K562 (cell line): ENCODE data around the gene ASB15. TPM values are rescaled to one million over a fixed set of nuclear protein-coding genes. Genes with fewer than 3 reads are reported as not detected.

Source experiments
- ATAC-seq: fragments of 200-7000 bp; cut with Tn5 transposase; 3 replicates; pipeline ENCODE4 v1.9.1; 2020; ENCODE audit warnings: moderate library complexity
- BruUV-seq: library from RNA; stranded (reverse); fragments of 400-500 nt; replicated peaks from 2 replicates; lab custom pipeline; 2021; lab: Mats Ljungman, UMichigan
- CTCF ChIA-PET: fragments of 300-600 bp; formaldehyde crosslinking; extraction: SDS; loops from one replicate; lab custom pipeline; 2021; ENCODE audit warnings: low intra/inter-chr PET ratio; lab: Yijun Ruan, JAX
- POLR2A ChIA-PET: fragments of 300-600, 350-650 bp; sonication (Branson Sonifier 250); formaldehyde crosslinking; extraction: SDS; loops from one replicate; lab custom pipeline; 2021; ENCODE audit warnings: antibody characterized with exemption, inconsistent platforms; lab: Yijun Ruan, JAX
- DNase-seq, 4 experiments: peaks; one replicate each; pipeline versions ENCODE4 v3.0.0 to v3.0.0-alpha.2; 2011 to 2018; ENCODE audit warnings: low spot score in 3 of 4, mixed read lengths in 3 of 4; ENCODE audit errors: extremely low read depth in 1 of 4
- FAIRE-seq: peaks from 2 replicates; lab custom pipeline; 2011; peaks lifted over from hg19 to GRCh38; lab: Jason Lieb, UNC
- H2AFZ ChIP-seq: 2 replicates; pipeline ENCODE4 v1.6.0; 2011; ENCODE audit warnings: low read depth, low read length, control low read depth, inconsistent platforms
- H3K27ac ChIP-seq: fragments of 200-600 bp; 3 replicates; pipeline ENCODE4 v1.8.0; 2011; ENCODE audit warnings: low read depth, mild to moderate bottlenecking, control low read depth, inconsistent platforms, low read length, moderate library complexity, mixed read lengths; ENCODE audit errors: extremely low read depth
- H3K27me3 ChIP-seq, 2 experiments: fragments of 300-600 bp in 1 of 2; 2 replicates in 1 of 2; 3 replicates in 1 of 2; pipeline versions ENCODE4 v1.6.0 to v1.8.0; 2011; ENCODE audit warnings: inconsistent platforms in 2 of 2, low read length in 2 of 2, mild to moderate bottlenecking in 1 of 2, mixed read lengths in 1 of 2, moderate library complexity in 1 of 2; ENCODE audit not compliant: control insufficient read depth in 2 of 2, insufficient read depth in 2 of 2
- H3K36me3 ChIP-seq: fragments of 300-600 bp; 3 replicates; pipeline ENCODE4 v1.8.0; 2011; ENCODE audit warnings: mild to moderate bottlenecking, low read length, inconsistent platforms; ENCODE audit not compliant: control insufficient read depth, insufficient read depth
- H3K4me1 ChIP-seq, 2 experiments: fragments of 200-600 bp in 1 of 2; replicated peaks in 1 of 2; 2 replicates in 1 of 2; 3 replicates in 1 of 2; pipeline versions ENCODE4 v1.5.1 to v1.8.0; 2011; ENCODE audit warnings: inconsistent platforms in 2 of 2, low read length in 2 of 2, mild to moderate bottlenecking in 1 of 2, mixed read lengths in 1 of 2, moderate library complexity in 1 of 2; ENCODE audit not compliant: control insufficient read depth in 2 of 2, insufficient read depth in 2 of 2
- H3K4me2 ChIP-seq: 2 replicates; pipeline ENCODE4 v1.6.1; 2011; ENCODE audit warnings: low read length, control low read depth, inconsistent platforms, mixed read lengths; ENCODE audit not compliant: insufficient read depth
- H3K4me3 ChIP-seq: fragments of 200-600 bp; sonication (generic), shearing (Covaris generic); 2 replicates; pipeline ENCODE4 v1.5.1; 2016; ENCODE audit warnings: control low read depth, inconsistent platforms
- H3K79me2 ChIP-seq: fragments of 200-600 bp; 3 replicates; pipeline ENCODE4 v1.8.0; 2011; ENCODE audit warnings: low read length, inconsistent platforms; ENCODE audit not compliant: control insufficient read depth, insufficient read depth
- H3K9ac ChIP-seq, 2 experiments: 2 replicates each; pipeline versions ENCODE4 v1.6.0 to v1.6.1; 2011; ENCODE audit warnings: low read depth in 2 of 2, low read length in 2 of 2, control low read depth in 1 of 2, inconsistent platforms in 1 of 2, mild to moderate bottlenecking in 1 of 2, mixed read lengths in 1 of 2; ENCODE audit not compliant: insufficient read depth in 1 of 2
- H3K9me1 ChIP-seq: one replicate; pipeline ENCODE4 v1.6.0; 2011; ENCODE audit warnings: inconsistent platforms, mild to moderate bottlenecking, low read length, moderate library complexity; ENCODE audit not compliant: control insufficient read depth, insufficient read depth
- H3K9me3 ChIP-seq: replicated peaks from 2 replicates; pipeline ENCODE4 v1.5.1; 2011; ENCODE audit warnings: low read depth, low read length, inconsistent platforms; ENCODE audit not compliant: control insufficient read depth, insufficient read depth
- H4K20me1 ChIP-seq: replicated peaks from 2 replicates; pipeline ENCODE4 v1.6.1; 2011; ENCODE audit warnings: low read length, inconsistent platforms, mixed read lengths; ENCODE audit not compliant: control insufficient read depth, insufficient read depth
- AFF4 ChIP-seq: sonication (generic); formaldehyde crosslinking; IDR thresholded peaks from 2 replicates; pipeline ENCODE4 v1.8.0; 2023; ENCODE audit warnings: mild to moderate bottlenecking, missing genetic modification reagents
- ATF1 ChIP-seq, 2 experiments: fragments of 450-650 bp in 1 of 2; IDR thresholded peaks; 2 replicates each; pipeline ENCODE4 v1.6.1; 2016; ENCODE audit warnings: missing compliant biosample characterization in 1 of 2, missing genetic modification characterization in 1 of 2
- BCL6 ChIP-seq: fragments of 250-450 bp; sonication (Bioruptor Pico); IDR thresholded peaks from 2 replicates; pipeline ENCODE4 v1.4.0; 2020
- CBX3 ChIP-seq, 2 experiments: IDR thresholded peaks; 1 replicate in 1 of 2; 2 replicates in 1 of 2; pipeline ENCODE4 v1.6.1; 2012; ENCODE audit warnings: inconsistent platforms in 2 of 2, low read length in 2 of 2, borderline replicate concordance in 1 of 2, control low read depth in 1 of 2
- CC2D1A ChIP-seq: fragments of 450-650 bp; IDR thresholded peaks from 2 replicates; pipeline ENCODE4 v1.6.1; 2017; ENCODE audit warnings: mild to moderate bottlenecking
- CEBPZ ChIP-seq: fragments of 150-350 bp; IDR thresholded peaks from 2 replicates; pipeline ENCODE4 v1.6.1; 2014; ENCODE audit warnings: low read depth, mild to moderate bottlenecking, low read length, borderline replicate concordance
- CREB1 ChIP-seq, 2 experiments: sonication (generic) in 1 of 2; formaldehyde crosslinking in 1 of 2; IDR thresholded peaks; 2 replicates each; pipeline versions ENCODE4 v1.6.1 to v1.8.0; 2012 to 2022; ENCODE audit warnings: inconsistent platforms in 1 of 2, mild to moderate bottlenecking in 1 of 2, missing genetic modification reagents in 1 of 2, moderate library complexity in 1 of 2
- CREM ChIP-seq: IDR thresholded peaks from 2 replicates; pipeline ENCODE4 v1.6.1; 2014; ENCODE audit warnings: antibody characterized with exemption, low read depth
- NFATC3 ChIP-seq: fragments of 450-650 bp; IDR thresholded peaks from 2 replicates; pipeline ENCODE4 v1.6.1; 2017; ENCODE audit warnings: mild to moderate bottlenecking
- NR3C1 ChIP-seq: sonication (generic); formaldehyde crosslinking; IDR thresholded peaks from 2 replicates; pipeline ENCODE4 v1.8.1; 2022; ENCODE audit warnings: missing genetic modification reagents
- PHB ChIP-seq: fragments of 250-450 bp; sonication (Bioruptor Pico); IDR thresholded peaks from 2 replicates; pipeline ENCODE4 v1.5.0; 2021
- RBM25 ChIP-seq: fragments of 200-400 bp; formaldehyde crosslinking; IDR thresholded peaks from 2 replicates; pipeline ENCODE4 v1.6.1; 2018; ENCODE audit warnings: low read length, low read depth, moderate library complexity; ENCODE audit not compliant: severe bottlenecking
- TEAD4 ChIP-seq, 2 experiments: sonication (generic) in 1 of 2; formaldehyde crosslinking in 1 of 2; IDR thresholded peaks; 2 replicates each; pipeline versions ENCODE4 v1.6.1 to v1.8.0; 2012 to 2022; ENCODE audit warnings: borderline replicate concordance in 1 of 2, inconsistent platforms in 1 of 2, low read length in 1 of 2, mild to moderate bottlenecking in 1 of 2, missing genetic modification reagents in 1 of 2
- WHSC1 ChIP-seq: IDR thresholded peaks from one replicate; pipeline ENCODE4 v1.6.1; 2012; ENCODE audit warnings: low read length, control low read depth, inconsistent platforms
- WGBS: fragments of 100-300 bp; shearing (Covaris generic); methylation state at CpG from one replicate; pipeline ENCODE4 v1.1.6; 2016; ENCODE audit warnings: low coverage, mixed read lengths; ENCODE audit not compliant: insufficient coverage; ENCODE audit errors: missing lambda C conversion rate; 5-methylcytosine and 5-hydroxymethylcytosine counted together
- in situ Hi-C: fragments of 300-500 bp; cut with MboI; formaldehyde crosslinking; loops from 4 replicates; pipeline ENCODE4 v1.15.0; 2018; ENCODE audit warnings: inconsistent platforms, mixed read lengths
- intact Hi-C: fragments of 100-400 bp; cut with micrococcal nuclease; formaldehyde crosslinking; loops from 2 replicates; pipeline ENCODE4 v1.14.2; 2022
- polyA plus RNA-seq, 8 experiments: library from polyadenylated mRNA; depleted of rRNA in 4 of 8; stranded (reverse) in 5 of 8; unstranded in 3 of 8; fragments of >200 nt; fragmentation: Nextera tagmentation in 2 of 8; fragmentation: Illumina TruSeq in 1 of 8; extraction: Ambion mirVana in 2 of 8; extraction: Trizol in 1 of 8; gene quantifications; 2 replicates each; pipeline versions ENCODE4 v1.2.1 to v1.2.3, GENCODE V29; 2011 to 2014; ENCODE audit warnings: inconsistent platforms in 1 of 8, missing spikeins in 1 of 8
- total RNA-seq, 7 experiments: library from RNA; depleted of rRNA in 6 of 7; stranded (reverse); fragments of >200 nt in 6 of 7; fragmentation: Illumina TruSeq in 2 of 7; extraction: Trizol in 2 of 7; gene quantifications; 2 replicates each; pipeline versions ENCODE4 v1.2.1 to v1.2.3, GENCODE V29; 2011 to 2021; ENCODE audit warnings: low replicate concordance in 1 of 7

ASB15 gene
- total and polyA plus RNA-seq, 9 of the 15 experiments (the other 6 are each of a cell fraction or from before 2014, with no cell fraction given), result 0.03 to 0.14 (median 0.04) TPM; not detected in 3

- H3K4me3 ChIP-seq, result no peak overlapping the region
- no peak overlapping the region for H3K9ac ChIP-seq
- ATAC-seq (peak; percentile 96), FAIRE-seq (peak; percentile 67), DNase-seq (peak in 2 of 4 experiments; percentile 43 to 78)
- ChIA-PET POLR2A (no interaction called here), CTCF (interaction anchor here (0.5 to 1.2 kb wide), 3 partner anchors 103 to 290 kb away, joined by 3 to 6 read pairs (median 4); no protein-coding TSS in a partner anchor)
- 0 out of 5 replicates have a peak, but pooled peaks cover 0 to 2% of the 10 kb centered on the region in 2 experiments for H3K4me1 ChIP-seq
- H3K27me3 ChIP-seq, result no peaks in the 10 kb centered on the region
- no peaks in the 10 kb centered on the region for H3K36me3 ChIP-seq
- no TSS peak for BruUV-seq
- H4K20me1 ChIP-seq, result no peaks in the 10 kb centered on the region
- H3K27ac ChIP-seq, result no peak overlapping the region
- no peaks in the 10 kb centered on the region for H3K9me3 ChIP-seq
- no peaks in the 10 kb centered on the region for H3K9me1 ChIP-seq
- H2AFZ ChIP-seq, result peak overlapping the region; percentile 52
- H3K79me2 ChIP-seq, result no peaks in the 10 kb centered on the region
- intact Hi-C loops (loop anchor here (1.0 to 5.0 kb wide), 9 partner anchors 44 to 1204 kb away; no protein-coding TSS in a partner anchor), in situ Hi-C loops (no loop called here)
- WGBS, result 4% methylated on average over 8 of the region's 8 CpGs
- no peak overlapping the region for H3K4me2 ChIP-seq
- TF ChIP-seq NFATC3 (0 out of 2 replicates have a peak, but pooled peaks have one; percentile 60), PHB (no peak), CBX3 (IDR thresholded peaks at IDR 0.05; ENCODE audit: borderline replicate concordance in 1 of 2, low read length in 2 of 2) (0 out of 3 replicates have a peak, but pooled peaks of 1 of the 2 experiments have one; percentile 10), CREM (peak; percentile 42; the same call in 1 of the 2 replicates), CEBPZ (no peak), CREB1 (IDR thresholded peaks at IDR 0.05) (no peak), CREB1 (CRISPR knock-in tag; IDR thresholded peaks at IDR 0.05) (no peak), NR3C1 (CRISPR knock-in tag) (no peak), CC2D1A (no peak), BCL6 (no peak), WHSC1 (no peak), ATF1 (CRISPR knock-in tag; IDR thresholded peaks at IDR 0.05) (no peak), ATF1 (tag; IDR thresholded peaks at IDR 0.05) (peak; percentile 27; the same call in 1 of the 2 replicates), TEAD4 (IDR thresholded peaks at IDR 0.05; ENCODE audit: low read length) (peak; percentile 28; the same call in 1 of the 2 replicates), TEAD4 (CRISPR knock-in tag; IDR thresholded peaks at IDR 0.05; ENCODE audit: borderline replicate concordance) (no peak), RBM25 (peak; percentile 95), AFF4 (no peak)
Measured at GRCh38 chr7:123580406-123581161, 21.0 kb upstream of the ASB15 start.
